ENCODE data around the gene TNS1. TPM values are rescaled to one million over a fixed set of nuclear protein-coding genes. Genes with fewer than 3 reads are reported as not detected.
"Not testable (repeated sequence)": the region's sequence is repeated elsewhere in the genome, so short reads cannot be mapped to it uniquely, and the experiment has no call there.

The TNS1 gene
- 1 to 10 TPM; 1.1 to 3.0 (median 2.1) TPM for total RNA-seq
- total RNA-seq (2013) = 2.4 TPM

DNA sequence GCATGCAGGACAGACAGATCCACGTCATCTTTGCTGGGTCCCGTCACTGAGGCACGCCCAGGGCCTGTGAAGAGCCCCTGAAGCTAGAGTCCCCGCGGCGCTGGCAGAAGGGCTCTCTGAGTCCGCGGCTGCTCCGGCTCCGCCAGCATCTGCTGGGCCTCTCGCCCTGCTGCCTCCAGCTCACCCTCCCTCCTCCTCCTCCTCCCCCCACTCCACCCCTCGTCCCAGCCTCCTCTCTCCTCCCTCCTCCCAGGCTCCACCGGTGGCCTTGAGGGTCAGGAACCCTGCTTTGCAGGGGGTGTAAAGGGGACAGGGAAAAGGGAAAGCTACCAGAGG, at the start of gene TNS1:
Gene TNS1 (minus strand): TSS at position 151 of the 336 bp plus-strand sequence. CDS start 123 bp downstream, at position 28.
- Histone ChIP-seq H3K4me1 (ENCODE audit: control insufficient read depth, insufficient read depth, low read length) (no peaks in the 10 kb centered on the region), H3K4me3 (ENCODE audit: low read length) (no peak within 1 kb of the TSS), H3K9me3 (ENCODE audit: control insufficient read depth, insufficient read depth, low read length) (no peaks in the 10 kb centered on the region), H3K27ac (ENCODE audit: low read length) (no peak within 1 kb of the TSS), H3K36me3 (ENCODE audit: control insufficient read depth, insufficient read depth, low read length) (no peaks in the 10 kb centered on the region), H3K27me3 (ENCODE audit: control insufficient read depth, insufficient read depth, low read length) (no peaks in the 10 kb centered on the region)
- DNase-seq (no peak), ATAC-seq (no peak)
- intact Hi-C loops (cut with micrococcal nuclease) = no loop called here
- H3K4me3 Mint-ChIP-seq = no peak within 1 kb of the TSS
- H3K36me3 Mint-ChIP-seq = no peaks in the 10 kb centered on the region
- H3K27me3 Mint-ChIP-seq (ENCODE audit: low read depth in 2 of 2) = peaks cover 7 to 8% of the 10 kb centered on the region in 2 donors
- 83% methylated on average over 11 of the region's 13 CpGs for WGBS (ENCODE audit: insufficient coverage)
- TF ChIP-seq, protein P1, sequence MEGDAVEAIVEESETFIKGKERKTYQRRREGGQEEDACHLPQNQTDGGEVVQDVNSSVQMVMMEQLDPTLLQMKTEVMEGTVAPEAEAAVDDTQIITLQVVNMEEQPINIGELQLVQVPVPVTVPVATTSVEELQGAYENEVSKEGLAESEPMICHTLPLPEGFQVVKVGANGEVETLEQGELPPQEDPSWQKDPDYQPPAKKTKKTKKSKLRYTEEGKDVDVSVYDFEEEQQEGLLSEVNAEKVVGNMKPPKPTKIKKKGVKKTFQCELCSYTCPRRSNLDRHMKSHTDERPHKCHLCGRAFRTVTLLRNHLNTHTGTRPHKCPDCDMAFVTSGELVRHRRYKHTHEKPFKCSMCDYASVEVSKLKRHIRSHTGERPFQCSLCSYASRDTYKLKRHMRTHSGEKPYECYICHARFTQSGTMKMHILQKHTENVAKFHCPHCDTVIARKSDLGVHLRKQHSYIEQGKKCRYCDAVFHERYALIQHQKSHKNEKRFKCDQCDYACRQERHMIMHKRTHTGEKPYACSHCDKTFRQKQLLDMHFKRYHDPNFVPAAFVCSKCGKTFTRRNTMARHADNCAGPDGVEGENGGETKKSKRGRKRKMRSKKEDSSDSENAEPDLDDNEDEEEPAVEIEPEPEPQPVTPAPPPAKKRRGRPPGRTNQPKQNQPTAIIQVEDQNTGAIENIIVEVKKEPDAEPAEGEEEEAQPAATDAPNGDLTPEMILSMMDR (IDR thresholded peaks at IDR 0.05) = no peak
- H3K27ac Mint-ChIP-seq = no peak within 1 kb of the TSS
- no peaks in the 10 kb centered on the region for H3K4me1 Mint-ChIP-seq
- H3K9me3 Mint-ChIP-seq = no peaks in the 10 kb centered on the region

DNA sequence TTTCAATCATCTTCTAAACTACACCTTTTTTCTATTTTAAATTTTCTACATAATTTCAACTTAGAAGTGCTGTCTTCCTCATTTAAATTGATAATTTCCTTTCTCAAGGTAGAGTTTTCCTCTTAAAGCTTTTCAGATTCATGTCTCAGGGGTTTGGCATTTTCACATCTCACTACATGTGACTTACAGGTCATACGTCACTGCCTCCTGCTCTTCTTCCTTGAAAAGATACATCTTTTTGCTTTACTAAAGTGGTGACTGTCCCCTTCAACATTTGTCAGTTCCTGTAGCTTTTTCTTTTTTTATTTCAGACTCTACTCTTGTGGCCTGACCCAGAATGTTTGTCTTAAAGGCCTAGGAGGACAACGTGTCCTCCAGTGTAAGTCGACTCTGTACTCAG, 49.1 kb upstream of the TNS1 start:
- ATAC-seq = no peak
- 73% methylated on average over 3 of the region's 3 CpGs for WGBS (ENCODE audit: insufficient coverage)
- intact Hi-C loops (cut with micrococcal nuclease) = no loop called here

DNA sequence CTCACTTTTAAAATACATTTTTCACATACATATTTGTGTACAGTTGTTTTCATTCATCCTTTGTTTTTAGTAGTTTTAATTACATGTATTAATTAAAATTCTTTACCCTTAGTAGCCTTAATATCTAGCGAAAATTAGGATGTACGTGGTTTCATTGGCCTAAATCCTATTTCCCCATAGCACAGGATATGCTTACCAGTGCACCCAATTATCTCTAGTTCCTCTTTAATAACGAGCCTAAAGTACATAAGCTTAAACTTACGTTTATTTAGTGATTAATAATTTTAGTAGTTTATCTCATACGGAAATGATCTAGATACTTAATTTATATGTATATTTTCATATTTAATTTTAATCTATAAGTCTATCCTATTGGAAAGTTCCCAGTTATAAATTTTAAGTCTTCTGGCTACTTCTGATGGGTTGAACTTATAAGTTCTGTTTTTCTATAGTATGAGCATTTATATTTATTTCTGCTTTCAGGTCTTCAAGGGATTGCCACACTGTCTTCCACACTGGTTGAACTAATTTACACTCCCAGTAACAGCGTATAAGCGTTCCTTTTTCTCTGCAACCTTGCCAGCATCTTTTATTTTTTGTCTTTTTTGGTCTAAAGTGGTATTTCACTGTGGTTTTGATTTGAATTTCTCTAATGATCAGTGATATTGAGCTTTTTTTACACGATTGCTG, 44.9 kb upstream of the TNS1 start:
- Histone ChIP-seq H3K27me3 (ENCODE audit: control insufficient read depth, insufficient read depth, low read length) (no peaks in the 10 kb centered on the region), H3K4me1 (ENCODE audit: control insufficient read depth, insufficient read depth, low read length) (no peaks in the 10 kb centered on the region), H3K36me3 (ENCODE audit: control insufficient read depth, insufficient read depth, low read length) (no peaks in the 10 kb centered on the region), H3K9me3 (ENCODE audit: control insufficient read depth, insufficient read depth, low read length) (peaks cover 5% of the 10 kb centered on the region), H3K4me3 (ENCODE audit: low read length) (no peak overlapping the region), H3K27ac (ENCODE audit: low read length) (no peak overlapping the region)
- WGBS (ENCODE audit: insufficient coverage) = 74% methylated on average over 1 of the region's 8 CpGs
- intact Hi-C loops (cut with micrococcal nuclease) = no loop called here
- TF ChIP-seq, protein P1 (IDR thresholded peaks at IDR 0.05) = no peak
- Mint-ChIP-seq H3K27me3 (ENCODE audit: low read depth in 2 of 2) (peaks cover 26 to 40% of the 10 kb centered on the region in 2 donors), H3K4me3 (no peak overlapping the region), H3K4me1 (no peaks in the 10 kb centered on the region), H3K27ac (no peak overlapping the region), H3K36me3 (no peaks in the 10 kb centered on the region), H3K9me3 (peaks cover 0 to 2% of the 10 kb centered on the region in 2 donors)
- DNase-seq = no peak
- ATAC-seq = no peak

More for the DNA sequence above, 49.1 kb upstream of the TNS1 start:
- no peaks in the 10 kb centered on the region for H3K36me3 Mint-ChIP-seq
- peaks cover 28 to 47% of the 10 kb centered on the region in 2 donors for H3K27me3 Mint-ChIP-seq (ENCODE audit: low read depth in 2 of 2)
- Histone ChIP-seq H3K36me3 (ENCODE audit: control insufficient read depth, insufficient read depth, low read length) (no peaks in the 10 kb centered on the region), H3K4me3 (ENCODE audit: low read length) (no peak overlapping the region), H3K27me3 (ENCODE audit: control insufficient read depth, insufficient read depth, low read length) (no peaks in the 10 kb centered on the region), H3K9me3 (ENCODE audit: control insufficient read depth, insufficient read depth, low read length) (peaks cover 5% of the 10 kb centered on the region), H3K27ac (ENCODE audit: low read length) (no peak overlapping the region), H3K4me1 (ENCODE audit: control insufficient read depth, insufficient read depth, low read length) (no peaks in the 10 kb centered on the region)
- no peak overlapping the region for H3K27ac Mint-ChIP-seq
- no peak for DNase-seq
- TF ChIP-seq, protein P1 (IDR thresholded peaks at IDR 0.05) = no peak
- no peaks in the 10 kb centered on the region for H3K4me1 Mint-ChIP-seq
- H3K4me3 Mint-ChIP-seq = no peak overlapping the region
- no peaks in the 10 kb centered on the region for H3K9me3 Mint-ChIP-seq

DNA sequence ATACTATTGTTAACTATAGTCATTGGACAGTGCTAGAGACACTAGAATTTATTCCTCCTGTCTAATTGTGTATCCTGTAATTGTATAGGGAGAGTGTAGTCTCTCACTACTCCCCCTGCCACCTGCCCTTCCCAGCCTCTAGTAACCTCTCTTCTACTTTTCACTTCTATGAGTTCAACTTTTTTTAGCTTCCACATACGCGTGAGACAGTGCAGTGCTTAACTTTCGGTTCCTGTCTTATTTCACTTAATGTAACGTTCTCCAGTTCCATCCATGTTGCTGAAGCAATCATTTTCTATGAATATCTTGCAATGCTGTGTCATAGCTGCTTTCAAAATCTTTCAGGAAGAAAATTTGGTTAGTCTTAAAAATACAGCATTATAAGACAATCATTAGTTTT, 43.4 kb upstream of the TNS1 start:
- Histone ChIP-seq H3K36me3 (ENCODE audit: control insufficient read depth, insufficient read depth, low read length) (no peaks in the 10 kb centered on the region), H3K4me1 (ENCODE audit: control insufficient read depth, insufficient read depth, low read length) (no peaks in the 10 kb centered on the region), H3K27ac (ENCODE audit: low read length) (no peak overlapping the region), H3K9me3 (ENCODE audit: control insufficient read depth, insufficient read depth, low read length) (peaks cover 5% of the 10 kb centered on the region), H3K4me3 (ENCODE audit: low read length) (no peak overlapping the region), H3K27me3 (ENCODE audit: control insufficient read depth, insufficient read depth, low read length) (no peaks in the 10 kb centered on the region)
- intact Hi-C loops (cut with micrococcal nuclease) = no loop called here
- H3K4me1 Mint-ChIP-seq = no peaks in the 10 kb centered on the region
- WGBS (ENCODE audit: insufficient coverage) = 41% methylated on average over 4 of the region's 4 CpGs
- H3K36me3 Mint-ChIP-seq = no peaks in the 10 kb centered on the region
- H3K4me3 Mint-ChIP-seq = no peak overlapping the region
- ATAC-seq (no peak), DNase-seq (no peak)
- H3K27me3 Mint-ChIP-seq (ENCODE audit: low read depth in 2 of 2) = peaks cover 24 to 43% of the 10 kb centered on the region in 2 donors
- TF ChIP-seq, protein P1 (IDR thresholded peaks at IDR 0.05) = no peak
- H3K27ac Mint-ChIP-seq = no peak overlapping the region
- H3K9me3 Mint-ChIP-seq = peaks cover 0 to 2% of the 10 kb centered on the region in 2 donors

DNA sequence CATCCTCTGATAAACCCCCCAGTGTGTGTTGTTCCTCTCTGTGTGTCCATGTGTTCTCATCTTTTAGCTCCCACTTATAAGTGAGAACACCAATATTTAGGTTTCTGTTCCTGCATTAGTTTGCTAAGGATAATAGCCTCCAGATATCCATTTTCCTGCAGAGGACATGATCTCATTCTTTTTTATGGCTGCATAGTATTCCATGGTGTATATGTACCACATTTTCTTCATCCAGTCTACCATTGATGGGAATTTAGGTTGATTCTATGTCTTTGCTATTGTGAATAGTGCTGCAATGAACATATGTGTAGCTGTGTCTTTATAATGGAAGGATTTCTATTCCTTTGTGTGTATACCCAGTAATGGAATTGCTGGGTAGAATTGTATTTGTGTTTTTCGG, 41.8 kb upstream of the TNS1 start:
- H3K27ac ChIP-seq (ENCODE audit: low read length); H3K27me3 ChIP-seq (ENCODE audit: control insufficient read depth, insufficient read depth, low read length); H3K4me1 Mint-ChIP-seq; H3K9me3 ChIP-seq (ENCODE audit: control insufficient read depth, insufficient read depth, low read length); H3K36me3 Mint-ChIP-seq; ATAC-seq; H3K4me1 ChIP-seq (ENCODE audit: control insufficient read depth, insufficient read depth, low read length); DNase-seq; H3K4me3 ChIP-seq (ENCODE audit: low read length); H3K27ac Mint-ChIP-seq; H3K36me3 ChIP-seq (ENCODE audit: control insufficient read depth, insufficient read depth, low read length); H3K9me3 Mint-ChIP-seq; H3K4me3 Mint-ChIP-seq; intact Hi-C loops (cut with micrococcal nuclease): not testable (repeated sequence)
- no CpG with 5 or more reads among the region's 1 CpG for WGBS (ENCODE audit: insufficient coverage)
- peaks cover 30 to 50% of the 10 kb centered on the region in 2 donors for H3K27me3 Mint-ChIP-seq (ENCODE audit: low read depth in 2 of 2)
